ENCODE measurements around the gene MAST3.

MAST3 gene

GRCh38 chr19:18121166-18121565 lies 23.6 kb downstream of the MAST3 start:
- Histone ChIP-seq H3K36me3 (ENCODE audit: control insufficient read depth in 4 of 4, insufficient read depth in 4 of 4, low read length in 3 of 4) (peaks cover 0 to 38% (median 15%) of the 10 kb centered on the region in 4 experiments), H3K9me3 (ENCODE audit: control extremely low read depth in 1 of 5, control insufficient read depth in 4 of 5, insufficient read depth in 2 of 5, low read depth in 1 of 5, low read length in 4 of 5) (no peaks in the 10 kb centered on the region), H3K4me1 (ENCODE audit: control extremely low read depth in 1 of 4, control insufficient read depth in 4 of 4, insufficient read depth in 4 of 4, low read length in 3 of 4) (peaks cover 3 to 37% (median 24%) of the 10 kb centered on the region in 4 experiments), H3K27me3 (replicated peaks in 2 of 5; ENCODE audit: control insufficient read depth in 4 of 5, insufficient read depth in 5 of 5, low read length in 4 of 5) (no peaks in the 10 kb centered on the region), H3K4me3 (ENCODE audit: control insufficient read depth in 1 of 7, extremely low read depth in 1 of 7, insufficient read depth in 4 of 7, low read depth in 2 of 7, low read length in 6 of 7) (no peak overlapping the region), H3K27ac (ENCODE audit: insufficient read depth in 1 of 2, low read depth in 1 of 2, low read length in 2 of 2, poor library complexity in 1 of 2, severe bottlenecking in 2 of 2) (no peak overlapping the region)
- CTCF ChIA-PET: interaction anchor here (0.8 kb wide), 1 partner anchor 9 kb away, joined by 3 read pairs; no protein-coding TSS in a partner anchor
- no peak for DNase-seq
- POLR2A ChIA-PET: interaction anchor here (0.5 kb wide), 1 partner anchor 37 kb away, joined by 3 read pairs; no protein-coding TSS in a partner anchor
- WGBS (ENCODE audit: insufficient coverage): 100% methylated on average over 3 of the region's 5 CpGs

DNA sequence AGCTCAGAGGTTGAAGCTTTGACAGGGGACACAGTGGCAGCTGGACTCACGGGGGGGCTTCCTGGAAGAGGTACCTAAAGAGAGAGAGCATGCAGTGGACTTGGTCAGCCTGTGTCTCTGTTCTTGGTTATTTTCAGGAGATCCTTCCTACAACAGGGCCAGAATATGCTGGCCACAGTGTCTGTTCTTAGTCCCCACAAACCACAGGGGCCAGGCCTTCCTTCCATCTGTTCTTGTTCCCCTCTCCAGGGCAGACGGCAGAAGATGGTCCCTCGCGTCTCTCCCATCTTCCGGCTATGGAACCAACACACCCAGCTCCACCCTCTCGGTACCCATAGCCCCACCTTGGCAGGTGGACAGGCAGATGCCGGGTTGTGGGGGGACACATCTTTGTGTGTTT lies 24.8 kb downstream of the MAST3 start:
- 67% methylated on average over 1 of the region's 7 CpGs for WGBS (ENCODE audit: insufficient coverage)
- ChIA-PET POLR2A (no interaction called here), CTCF (interaction anchor here (0.7 to 3.4 kb wide), 3 partner anchors 9 to 43 kb away, joined by 3 to 13 read pairs (median 3); no protein-coding TSS in a partner anchor)
- Histone ChIP-seq H3K27ac (ENCODE audit: insufficient read depth in 1 of 2, low read depth in 1 of 2, low read length in 2 of 2, poor library complexity in 1 of 2, severe bottlenecking in 2 of 2) (no peak overlapping the region), H3K27me3 (replicated peaks in 2 of 5; ENCODE audit: control insufficient read depth in 4 of 5, insufficient read depth in 5 of 5, low read length in 4 of 5) (no peaks in the 10 kb centered on the region), H3K4me1 (ENCODE audit: control extremely low read depth in 1 of 4, control insufficient read depth in 4 of 4, insufficient read depth in 4 of 4, low read length in 3 of 4) (peaks cover 3 to 32% (median 18%) of the 10 kb centered on the region in 4 experiments), H3K4me3 (ENCODE audit: control insufficient read depth in 1 of 7, extremely low read depth in 1 of 7, insufficient read depth in 4 of 7, low read depth in 2 of 7, low read length in 6 of 7) (no peak overlapping the region), H3K9me3 (ENCODE audit: control extremely low read depth in 1 of 5, control insufficient read depth in 4 of 5, insufficient read depth in 2 of 5, low read depth in 1 of 5, low read length in 4 of 5) (no peaks in the 10 kb centered on the region), H3K36me3 (ENCODE audit: control insufficient read depth in 4 of 4, insufficient read depth in 4 of 4, low read length in 3 of 4) (peaks cover 0 to 40% (median 17%) of the 10 kb centered on the region in 4 experiments)
- DNase-seq: no peak

DNA sequence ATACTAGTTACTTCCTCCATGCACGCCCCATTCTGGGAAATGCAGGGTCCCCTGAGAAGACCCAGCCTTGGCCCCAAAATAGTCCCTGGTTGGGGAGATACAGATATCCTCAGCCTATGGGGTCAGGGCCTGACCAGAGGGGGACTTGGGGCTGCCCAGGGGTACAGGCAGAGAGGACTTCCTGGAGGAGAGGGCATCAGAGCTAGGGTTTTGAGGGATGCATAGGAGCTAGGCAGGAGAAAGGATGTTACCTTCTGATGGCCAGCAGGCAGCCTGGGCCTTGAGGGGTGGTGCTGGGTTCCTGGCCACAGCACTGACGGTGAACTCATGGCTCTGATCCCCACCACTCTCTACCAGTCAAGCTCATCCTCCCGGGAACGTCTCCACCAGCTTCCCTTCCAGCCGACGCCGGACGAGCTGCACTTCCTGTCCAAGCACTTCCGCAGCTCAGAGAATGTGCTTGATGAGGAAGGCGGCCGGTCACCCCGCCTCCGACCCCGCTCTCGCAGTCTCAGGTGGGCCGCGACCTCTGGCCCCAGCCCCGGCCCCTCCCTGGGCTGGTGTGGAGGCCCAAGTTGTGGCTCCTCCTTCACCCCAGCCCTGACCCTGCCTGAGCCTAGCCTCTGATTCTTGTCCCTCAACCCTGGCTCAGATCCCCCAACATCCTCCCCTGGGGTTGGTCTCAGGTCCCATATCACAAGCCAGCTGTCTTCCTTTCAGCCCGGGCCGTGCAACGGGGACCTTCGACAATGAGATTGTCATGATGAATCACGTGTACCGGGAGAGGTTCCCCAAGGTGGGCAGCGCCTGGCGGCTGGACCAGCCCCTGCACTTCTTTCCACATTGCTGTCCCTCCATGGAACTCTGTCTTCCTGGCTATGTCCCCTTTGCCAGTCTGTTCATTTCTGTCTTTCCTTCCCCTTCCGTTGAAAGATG lies 25.6 kb downstream of the MAST3 start:
- POLR2A ChIA-PET: no interaction called here

GRCh38 chr19:18123819-18124218 lies 26.2 kb downstream of the MAST3 start:
- WGBS (ENCODE audit: insufficient coverage): 94% methylated on average over 24 of the region's 26 CpGs
- CTCF ChIA-PET: interaction anchor here (3.4 kb wide), 1 partner anchor 10 kb away, joined by 13 read pairs; no protein-coding TSS in a partner anchor
- Histone ChIP-seq H3K4me3 (ENCODE audit: control insufficient read depth in 1 of 7, extremely low read depth in 1 of 7, insufficient read depth in 4 of 7, low read depth in 2 of 7, low read length in 6 of 7) (no peak overlapping the region), H3K27ac (ENCODE audit: insufficient read depth in 1 of 2, low read depth in 1 of 2, low read length in 2 of 2, poor library complexity in 1 of 2, severe bottlenecking in 2 of 2) (no peak overlapping the region), H3K9me3 (ENCODE audit: control extremely low read depth in 1 of 5, control insufficient read depth in 4 of 5, insufficient read depth in 2 of 5, low read depth in 1 of 5, low read length in 4 of 5) (no peaks in the 10 kb centered on the region), H3K4me1 (ENCODE audit: control extremely low read depth in 1 of 4, control insufficient read depth in 4 of 4, insufficient read depth in 4 of 4, low read length in 3 of 4) (peaks cover 0 to 21% (median 9%) of the 10 kb centered on the region in 4 experiments), H3K36me3 (ENCODE audit: control insufficient read depth in 4 of 4, insufficient read depth in 4 of 4, low read length in 3 of 4) (peaks cover 1 to 51% (median 21%) of the 10 kb centered on the region in 4 experiments), H3K27me3 (replicated peaks in 2 of 5; ENCODE audit: control insufficient read depth in 4 of 5, insufficient read depth in 5 of 5, low read length in 4 of 5) (no peaks in the 10 kb centered on the region)
- no peak for DNase-seq
- POLR2A ChIA-PET: no interaction called here

More for the DNA sequence above, 25.6 kb downstream of the MAST3 start:
- Histone ChIP-seq H3K27me3 (replicated peaks in 2 of 5; ENCODE audit: control insufficient read depth in 4 of 5, insufficient read depth in 5 of 5, low read length in 4 of 5) (no peaks in the 10 kb centered on the region), H3K27ac (ENCODE audit: insufficient read depth in 1 of 2, low read depth in 1 of 2, low read length in 2 of 2, poor library complexity in 1 of 2, severe bottlenecking in 2 of 2) (no peak overlapping the region), H3K9me3 (ENCODE audit: control extremely low read depth in 1 of 5, control insufficient read depth in 4 of 5, insufficient read depth in 2 of 5, low read depth in 1 of 5, low read length in 4 of 5) (no peaks in the 10 kb centered on the region), H3K4me3 (ENCODE audit: control insufficient read depth in 1 of 7, extremely low read depth in 1 of 7, insufficient read depth in 4 of 7, low read depth in 2 of 7, low read length in 6 of 7) (no peak overlapping the region), H3K36me3 (ENCODE audit: control insufficient read depth in 4 of 4, insufficient read depth in 4 of 4, low read length in 3 of 4) (peaks cover 0 to 44% (median 19%) of the 10 kb centered on the region in 4 experiments), H3K4me1 (ENCODE audit: control extremely low read depth in 1 of 4, control insufficient read depth in 4 of 4, insufficient read depth in 4 of 4, low read length in 3 of 4) (peaks cover 3 to 27% (median 16%) of the 10 kb centered on the region in 4 experiments)
- DNase-seq: no peak
- WGBS (ENCODE audit: insufficient coverage): 94% methylated on average over 23 of the region's 27 CpGs
- CTCF ChIA-PET: interaction anchor here (0.7 to 3.4 kb wide), 3 partner anchors 10 to 42 kb away, joined by 3 to 13 read pairs (median 3); no protein-coding TSS in a partner anchor

DNA sequence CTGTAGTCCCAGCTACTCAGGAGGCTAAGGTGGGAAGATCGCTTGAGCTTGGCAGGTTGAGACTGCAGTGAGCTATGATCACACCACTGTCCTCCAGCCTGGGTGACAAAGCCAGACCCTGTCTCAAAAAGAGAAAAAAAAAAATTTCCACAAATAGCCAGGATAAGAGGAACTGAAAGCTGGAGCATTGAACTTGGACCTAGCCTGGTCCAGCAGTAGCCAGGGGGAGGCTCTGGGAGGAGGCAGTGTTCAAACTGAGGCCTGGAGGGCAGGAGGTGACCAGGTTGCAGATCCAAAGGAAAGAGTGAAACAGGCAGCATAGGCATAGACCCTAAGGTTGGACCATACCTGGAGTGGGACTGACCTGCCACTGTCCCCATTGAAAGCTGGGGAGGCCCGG lies 28.5 kb downstream of the MAST3 start:
- H3K27ac ChIP-seq (ENCODE audit: insufficient read depth in 1 of 2, low read depth in 1 of 2, low read length in 2 of 2, poor library complexity in 1 of 2, severe bottlenecking in 2 of 2): no peak overlapping the region
- WGBS (ENCODE audit: insufficient coverage): 100% methylated on average over 1 of the region's 2 CpGs
- H3K27me3 ChIP-seq (replicated peaks in 2 of 5; ENCODE audit: control insufficient read depth in 4 of 5, insufficient read depth in 5 of 5, low read length in 4 of 5): no peaks in the 10 kb centered on the region
- DNase-seq: no peak
- POLR2A ChIA-PET: no interaction called here
- H3K9me3 ChIP-seq (ENCODE audit: control extremely low read depth in 1 of 5, control insufficient read depth in 4 of 5, insufficient read depth in 2 of 5, low read depth in 1 of 5, low read length in 4 of 5): no peaks in the 10 kb centered on the region
- CTCF ChIA-PET: interaction anchor here (0.8 to 1.4 kb wide), 4 partner anchors 13 to 127 kb away, joined by 3 to 5 read pairs (median 4); no protein-coding TSS in a partner anchor
- H3K4me3 ChIP-seq (ENCODE audit: control insufficient read depth in 1 of 7, extremely low read depth in 1 of 7, insufficient read depth in 4 of 7, low read depth in 2 of 7, low read length in 6 of 7): no peak overlapping the region
- peaks cover 0 to 12% (median 0%) of the 10 kb centered on the region in 4 experiments for H3K4me1 ChIP-seq (ENCODE audit: control extremely low read depth in 1 of 4, control insufficient read depth in 4 of 4, insufficient read depth in 4 of 4, low read length in 3 of 4)
- H3K36me3 ChIP-seq (ENCODE audit: control insufficient read depth in 4 of 4, insufficient read depth in 4 of 4, low read length in 3 of 4): peaks cover 7 to 65% (median 30%) of the 10 kb centered on the region in 4 experiments

GRCh38 chr19:18128044-18128443 lies 30.5 kb downstream of the MAST3 start:
- 94% methylated on average over 3 of the region's 3 CpGs for WGBS (ENCODE audit: insufficient coverage)
- no peaks in the 10 kb centered on the region for H3K9me3 ChIP-seq (ENCODE audit: control extremely low read depth in 1 of 5, control insufficient read depth in 4 of 5, insufficient read depth in 2 of 5, low read depth in 1 of 5, low read length in 4 of 5)
- no peaks in the 10 kb centered on the region for H3K27me3 ChIP-seq (replicated peaks in 2 of 5; ENCODE audit: control insufficient read depth in 4 of 5, insufficient read depth in 5 of 5, low read length in 4 of 5)
- no peak for DNase-seq
- no peaks in the 10 kb centered on the region for H3K4me1 ChIP-seq (ENCODE audit: control extremely low read depth in 1 of 4, control insufficient read depth in 4 of 4, insufficient read depth in 4 of 4, low read length in 3 of 4)
- H3K27ac ChIP-seq (ENCODE audit: insufficient read depth in 1 of 2, low read depth in 1 of 2, low read length in 2 of 2, poor library complexity in 1 of 2, severe bottlenecking in 2 of 2): no peak overlapping the region
- ChIA-PET CTCF (interaction anchor here (0.9 to 1.6 kb wide), 5 partner anchors 10 to 96 kb away, joined by 3 to 5 read pairs (median 4); no protein-coding TSS in a partner anchor), POLR2A (no interaction called here)
- no peak overlapping the region for H3K4me3 ChIP-seq (ENCODE audit: control insufficient read depth in 1 of 7, extremely low read depth in 1 of 7, insufficient read depth in 4 of 7, low read depth in 2 of 7, low read length in 6 of 7)
- H3K36me3 ChIP-seq (ENCODE audit: control insufficient read depth in 4 of 4, insufficient read depth in 4 of 4, low read length in 3 of 4): peaks cover 9 to 61% (median 34%) of the 10 kb centered on the region in 4 experiments
